Activated T-cell treated with anti-CD3 and anti-CD28 coated beads, Interleukin-2, amount 50 U/mL, for 72 hours (primary cell): Measurements from ENCODE around the gene CALY. TPM values are rescaled to one million over a fixed set of nuclear protein-coding genes. Genes with fewer than 3 reads are reported as not detected.
"Not testable (repeated sequence)": the region's sequence is repeated elsewhere in the genome, so short reads cannot be mapped to it uniquely, and the experiment has no call there.

Source experiments
- ATAC-seq, 2 donors: fragments of 150-1000 bp; cut with Tn5 transposase; replicated peaks in 1 of 2; 2 replicates each; pipeline ENCODE4 v1.10.0; 2021; ENCODE audit warnings: moderate library complexity in 2 of 2, mild to moderate bottlenecking in 1 of 2
- DNase-seq, 2 donors: peaks; one replicate each; pipeline ENCODE4 v3.0.0; 2021 to 2022; ENCODE audit warnings: mixed read lengths in 1 of 2
- H3K27ac Mint-ChIP-seq: one replicate; pipeline ENCODE4 v1.8.0; 2022; ENCODE audit warnings: mild to moderate bottlenecking, moderate library complexity, mixed read lengths
- H3K27me3 Mint-ChIP-seq: one replicate; pipeline ENCODE4 v1.8.0; 2022; ENCODE audit warnings: low read depth, mixed read lengths
- H3K36me3 Mint-ChIP-seq, 2 donors: one replicate each; pipeline ENCODE4 v1.8.0; 2022; ENCODE audit warnings: mixed read lengths in 2 of 2, mild to moderate bottlenecking in 1 of 2; ENCODE audit not compliant: insufficient read depth in 2 of 2
- H3K4me1 Mint-ChIP-seq: one replicate; pipeline ENCODE4 v1.8.0; 2022; ENCODE audit warnings: low read depth, mixed read lengths
- H3K4me3 Mint-ChIP-seq, 2 donors: one replicate each; pipeline ENCODE4 v1.8.0; 2022; ENCODE audit warnings: mild to moderate bottlenecking in 2 of 2, mixed read lengths in 2 of 2, moderate library complexity in 2 of 2
- H3K9me3 Mint-ChIP-seq, 2 donors: one replicate each; pipeline ENCODE4 v1.8.0; 2022; ENCODE audit warnings: mixed read lengths in 2 of 2
- total RNA-seq, 2 donors: library from RNA; stranded (reverse); gene quantifications; one replicate each; pipeline ENCODE4 v1.2.3, GENCODE V29; 2022

Gene CALY
- total RNA-seq, 2 donors from 2014 or later: 0.09 TPM; not detected in 1

DNA sequence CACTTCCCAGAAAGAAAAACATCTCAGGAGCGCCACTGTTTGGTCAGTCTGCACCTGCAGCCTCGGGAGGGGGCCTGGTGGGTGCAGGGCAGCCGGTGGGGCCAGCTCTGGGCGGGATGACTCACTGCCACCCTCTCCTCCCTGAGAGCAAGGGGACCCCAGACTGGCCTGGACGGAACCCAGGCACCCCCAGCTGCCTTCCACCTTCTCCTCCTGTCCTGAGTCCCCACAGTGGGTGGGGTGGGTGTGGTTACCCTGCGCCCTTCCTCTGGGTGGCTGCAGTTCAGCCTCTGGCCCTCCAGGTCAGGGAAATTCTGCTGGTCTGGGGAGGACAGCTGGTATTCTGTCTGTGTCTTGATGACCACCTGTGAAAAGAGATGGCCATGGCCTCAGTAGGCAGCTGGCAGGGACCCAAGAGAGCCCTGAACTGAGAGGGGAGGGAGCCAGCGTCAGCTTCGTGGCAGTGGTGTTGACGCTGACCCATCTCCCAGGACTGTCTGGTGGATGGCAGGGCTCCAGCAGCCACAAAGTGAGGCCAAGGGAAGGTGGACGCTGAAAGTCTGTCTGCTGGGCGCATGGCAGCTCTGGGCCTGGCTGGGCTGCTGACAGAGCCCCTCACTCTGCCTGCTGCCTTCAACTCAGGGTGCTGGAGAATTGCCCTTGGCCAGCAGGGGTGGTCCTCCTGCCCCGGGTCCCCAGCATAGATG, 8.9 kb downstream of the CALY start:
- no peak overlapping the region for H3K4me3 Mint-ChIP-seq
- H3K4me1 Mint-ChIP-seq: peaks cover 5% of the 10 kb centered on the region
- no peaks in the 10 kb centered on the region for H3K9me3 Mint-ChIP-seq
- H3K27ac Mint-ChIP-seq: no peak overlapping the region
- DNase-seq (no peak), ATAC-seq (no peak)
- no peaks in the 10 kb centered on the region for H3K36me3 Mint-ChIP-seq
- H3K27me3 Mint-ChIP-seq: peaks cover 48% of the 10 kb centered on the region

DNA sequence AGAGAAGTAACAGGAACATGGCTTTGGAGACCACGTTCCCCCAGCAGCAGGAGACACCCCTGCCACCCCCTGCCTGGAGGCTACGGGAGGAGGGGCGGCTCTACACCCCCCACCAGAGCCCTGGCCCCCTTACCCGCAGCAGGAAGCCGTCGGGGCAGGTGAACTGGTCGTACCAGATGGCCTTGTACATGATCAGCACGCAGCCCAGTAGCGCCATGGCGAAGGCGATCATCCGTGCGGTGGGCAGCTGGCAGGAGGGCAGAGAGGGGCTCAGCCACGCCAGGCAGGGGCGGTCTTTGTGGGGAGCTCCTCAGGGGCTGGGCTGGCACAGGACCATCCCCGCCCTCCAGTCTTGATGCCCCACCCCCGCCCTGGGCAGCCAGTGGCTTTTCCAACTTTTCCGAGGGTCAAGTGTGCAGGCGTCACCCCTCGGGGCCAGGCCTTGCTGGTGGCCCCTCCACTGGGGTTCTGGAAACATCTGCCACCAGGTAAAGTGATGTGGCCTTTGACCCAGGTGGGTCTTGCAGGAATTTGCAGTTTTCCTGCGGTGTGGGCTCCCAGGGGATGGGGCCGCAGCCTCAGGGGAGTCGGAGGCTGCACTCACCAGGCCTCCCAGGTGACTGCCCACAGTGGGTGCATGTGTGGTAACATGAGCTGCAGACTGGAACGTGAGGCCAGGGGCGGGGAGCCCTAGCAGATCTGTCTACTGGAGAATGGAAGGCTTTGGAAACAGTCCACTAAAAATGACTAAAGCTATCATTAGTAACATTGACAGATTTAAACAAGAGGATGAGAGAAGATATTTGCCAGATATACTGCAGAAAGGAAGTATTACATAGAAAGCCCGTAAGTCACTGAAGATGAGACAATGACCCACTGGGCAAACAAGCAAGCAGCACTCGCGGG, 9.7 kb downstream of the CALY start:
- H3K36me3 Mint-ChIP-seq: no peaks in the 10 kb centered on the region
- DNase-seq (no peak), ATAC-seq (no peak)
- no peak overlapping the region for H3K4me3 Mint-ChIP-seq
- H3K4me1 Mint-ChIP-seq: peaks cover 5% of the 10 kb centered on the region
- H3K27ac Mint-ChIP-seq: no peak overlapping the region
- H3K9me3 Mint-ChIP-seq: no peaks in the 10 kb centered on the region
- H3K27me3 Mint-ChIP-seq: peaks cover 40% of the 10 kb centered on the region

GRCh38 chr10:133326223-133326551, 10.5 kb downstream of the CALY start:
- DNase-seq: no peak
- Mint-ChIP-seq H3K4me1 (peaks cover 5% of the 10 kb centered on the region), H3K36me3 (no peaks in the 10 kb centered on the region), H3K4me3 (peak overlapping the region; percentile 47 to 55), H3K27ac (no peak overlapping the region), H3K27me3 (peaks cover 32% of the 10 kb centered on the region), H3K9me3 (no peaks in the 10 kb centered on the region)
- ATAC-seq: no peak

DNA sequence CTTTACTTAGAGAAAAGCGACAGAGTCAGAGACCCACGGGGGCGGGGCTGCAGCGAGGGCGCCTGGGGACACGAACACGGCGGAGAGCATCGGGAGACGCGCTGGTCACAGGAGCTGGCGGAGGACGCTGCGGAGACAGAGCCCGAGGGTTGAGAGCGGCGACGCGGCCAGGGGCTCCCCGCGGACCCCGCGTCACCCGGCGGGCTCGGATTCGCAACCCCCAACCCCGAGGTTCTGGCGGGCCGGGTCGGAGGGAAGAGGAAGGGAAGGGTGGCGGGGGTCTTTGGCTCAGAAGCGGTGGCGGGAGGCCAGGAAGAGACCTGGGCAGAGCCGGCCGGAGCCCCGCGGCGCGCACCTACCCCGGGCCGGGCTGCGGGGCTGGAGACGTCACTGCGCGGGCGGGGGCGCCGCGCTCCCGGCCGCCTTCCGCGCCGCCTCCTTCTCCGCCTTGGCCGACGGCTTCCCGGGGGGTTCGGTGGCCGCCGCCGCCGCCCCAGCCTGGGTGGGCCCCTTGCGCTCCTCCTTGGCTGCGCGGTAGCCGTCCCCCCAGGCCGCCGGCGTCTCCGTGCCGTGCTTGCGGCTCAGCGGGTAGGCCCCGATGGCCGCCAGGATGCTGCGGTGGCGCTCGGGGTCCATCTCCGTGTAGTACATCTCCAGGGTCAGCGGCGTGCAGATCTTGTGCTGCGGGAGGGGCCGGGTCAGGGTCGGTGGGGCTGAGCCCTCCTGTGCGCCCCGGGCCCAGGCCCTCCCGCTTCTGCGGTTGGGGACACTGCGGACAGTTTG, 11.1 kb downstream of the CALY start:
- Mint-ChIP-seq H3K4me1 (peaks cover 5% of the 10 kb centered on the region), H3K36me3 (no peaks in the 10 kb centered on the region), H3K27ac (no peak overlapping the region), H3K9me3 (no peaks in the 10 kb centered on the region), H3K4me3 (peak overlapping the region; percentile 78 to 79), H3K27me3 (peaks cover 26% of the 10 kb centered on the region)
- ATAC-seq (peak in 1 of 2 donors; percentile 30), DNase-seq (peak in 1 of 2 donors; percentile 28)

GRCh38 chr10:133324857-133325260, 11.8 kb downstream of the CALY start:
- DNase-seq: no peak
- Mint-ChIP-seq H3K36me3 (peaks cover 0 to 3% of the 10 kb centered on the region in 2 donors), H3K4me3 (peak overlapping the region; percentile 78 to 79), H3K4me1 (peaks cover 2% of the 10 kb centered on the region), H3K27me3 (peaks cover 24% of the 10 kb centered on the region), H3K27ac (no peak overlapping the region), H3K9me3 (peaks cover 0 to 3% of the 10 kb centered on the region in 2 donors)
- ATAC-seq: no peak

DNA sequence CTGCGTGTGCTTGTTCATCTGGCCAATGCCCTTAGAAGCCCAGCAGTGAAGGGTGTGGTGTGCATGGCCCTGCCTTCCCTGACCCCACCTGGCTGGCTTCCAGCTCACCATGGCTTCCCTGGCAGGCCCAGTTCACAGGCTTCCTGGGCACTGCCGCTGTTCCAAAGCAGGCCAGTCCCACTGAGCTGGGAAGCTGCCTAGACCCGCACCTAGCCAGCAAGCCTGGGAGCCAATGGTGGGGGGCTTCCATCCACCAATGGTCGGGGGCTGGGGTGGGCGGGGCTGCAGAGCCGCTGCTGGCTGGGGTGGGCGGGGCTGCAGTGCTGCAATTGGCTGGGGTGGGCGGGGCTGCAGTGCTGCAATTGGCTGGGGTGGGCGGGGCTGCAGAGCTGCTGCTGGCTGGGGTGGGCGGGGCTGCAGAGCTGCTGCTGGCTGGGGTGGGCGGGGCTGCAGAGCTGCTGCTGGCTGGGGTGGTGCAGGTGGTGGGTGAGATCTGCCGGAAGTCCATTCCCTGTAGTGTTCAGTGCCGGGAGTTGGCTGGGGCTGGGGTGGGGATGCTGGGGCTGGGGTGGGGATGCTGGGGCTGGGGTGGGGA, 12.4 kb downstream of the CALY start:
- Mint-ChIP-seq H3K27ac (no peak overlapping the region), H3K27me3 (peaks cover 22% of the 10 kb centered on the region), H3K4me3 (no peak overlapping the region), H3K4me1 (peaks cover 2% of the 10 kb centered on the region), H3K36me3 (peaks cover 0 to 3% of the 10 kb centered on the region in 2 donors), H3K9me3 (peaks cover 0 to 3% of the 10 kb centered on the region in 2 donors)
- peak; percentile 72 to 79 for ATAC-seq
- peak; percentile 67 to 68 for DNase-seq

- not testable (repeated sequence) for H3K9me3 Mint-ChIP-seq, ATAC-seq, H3K36me3 Mint-ChIP-seq, H3K27ac Mint-ChIP-seq, H3K4me3 Mint-ChIP-seq, DNase-seq
- Mint-ChIP-seq H3K27me3 (peaks cover 11% of the 10 kb centered on the region), H3K4me1 (peaks cover 10% of the 10 kb centered on the region)
Observed at GRCh38 chr10:133322064-133322709, 14.5 kb downstream of the CALY start.

- not testable (repeated sequence) for H3K36me3 Mint-ChIP-seq, H3K9me3 Mint-ChIP-seq, H3K27me3 Mint-ChIP-seq, H3K27ac Mint-ChIP-seq, ATAC-seq, H3K4me3 Mint-ChIP-seq, DNase-seq
- H3K4me1 Mint-ChIP-seq: peaks cover 10% of the 10 kb centered on the region
Observed at GRCh38 chr10:133320852-133321422, 15.8 kb downstream of the CALY start.

DNA sequence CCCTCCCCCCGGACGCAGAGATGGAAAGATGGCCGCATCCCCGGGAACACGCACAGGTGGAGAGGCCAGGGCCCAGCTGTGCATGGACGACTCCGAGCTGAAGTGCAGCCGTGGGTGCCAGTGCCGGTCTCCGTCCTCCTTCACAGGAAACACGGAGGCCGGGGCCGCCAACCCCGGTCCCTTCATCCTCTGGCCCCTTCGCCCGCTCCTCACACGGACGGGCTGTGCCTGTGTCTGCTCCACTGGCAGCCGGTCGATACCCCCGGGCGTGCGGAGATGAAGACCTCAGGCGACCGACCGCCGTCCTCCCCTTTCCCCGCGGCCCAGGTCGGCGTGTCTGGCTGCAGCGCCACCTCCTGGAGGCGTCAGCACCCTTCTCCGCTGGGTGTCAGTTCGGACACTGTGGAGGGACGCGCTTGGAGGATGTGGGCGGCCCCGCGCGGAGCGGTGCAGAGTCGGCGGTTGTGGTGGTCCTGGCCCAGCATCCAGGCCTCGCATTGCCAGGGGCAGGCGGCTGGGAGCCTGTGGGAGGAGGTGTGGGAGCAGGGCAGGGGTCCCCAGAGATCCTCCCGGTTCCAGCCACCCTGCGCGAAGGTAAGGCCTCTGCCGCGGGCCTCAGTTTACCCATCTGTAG, 18.1 kb downstream of the CALY start:
- Mint-ChIP-seq H3K4me1 (peaks cover 10% of the 10 kb centered on the region), H3K27ac (no peak overlapping the region), H3K4me3 (peak overlapping the region; percentile 78 to 84), H3K9me3 (peaks cover 0 to 3% of the 10 kb centered on the region in 2 donors), H3K36me3 (peaks cover 0 to 3% of the 10 kb centered on the region in 2 donors), H3K27me3 (peaks cover 8% of the 10 kb centered on the region)
- ATAC-seq (peak; percentile 96 to 98), DNase-seq (peak; percentile 81 to 82)

GRCh38 chr10:133316732-133317131, 20.0 kb downstream of the CALY start:
- H3K36me3 Mint-ChIP-seq: peaks cover 0 to 3% of the 10 kb centered on the region in 2 donors
- ATAC-seq: no peak
- H3K4me3 Mint-ChIP-seq: no peak overlapping the region
- H3K9me3 Mint-ChIP-seq: peaks cover 0 to 3% of the 10 kb centered on the region in 2 donors
- H3K27ac Mint-ChIP-seq: no peak overlapping the region
- peaks cover 8% of the 10 kb centered on the region for H3K27me3 Mint-ChIP-seq
- DNase-seq: no peak
- peaks cover 10% of the 10 kb centered on the region for H3K4me1 Mint-ChIP-seq

GRCh38 chr10:133316266-133316665, 20.4 kb downstream of the CALY start:
- ATAC-seq: no peak
- H3K27ac Mint-ChIP-seq: no peak overlapping the region
- no peak for DNase-seq
- H3K9me3 Mint-ChIP-seq: peaks cover 0 to 3% of the 10 kb centered on the region in 2 donors
- H3K4me3 Mint-ChIP-seq: no peak overlapping the region
- H3K4me1 Mint-ChIP-seq: peaks cover 10% of the 10 kb centered on the region
- H3K36me3 Mint-ChIP-seq: peaks cover 0 to 3% of the 10 kb centered on the region in 2 donors
- peaks cover 8% of the 10 kb centered on the region for H3K27me3 Mint-ChIP-seq
